ENCODE data around the gene VEGFB.

Gene VEGFB

DNA sequence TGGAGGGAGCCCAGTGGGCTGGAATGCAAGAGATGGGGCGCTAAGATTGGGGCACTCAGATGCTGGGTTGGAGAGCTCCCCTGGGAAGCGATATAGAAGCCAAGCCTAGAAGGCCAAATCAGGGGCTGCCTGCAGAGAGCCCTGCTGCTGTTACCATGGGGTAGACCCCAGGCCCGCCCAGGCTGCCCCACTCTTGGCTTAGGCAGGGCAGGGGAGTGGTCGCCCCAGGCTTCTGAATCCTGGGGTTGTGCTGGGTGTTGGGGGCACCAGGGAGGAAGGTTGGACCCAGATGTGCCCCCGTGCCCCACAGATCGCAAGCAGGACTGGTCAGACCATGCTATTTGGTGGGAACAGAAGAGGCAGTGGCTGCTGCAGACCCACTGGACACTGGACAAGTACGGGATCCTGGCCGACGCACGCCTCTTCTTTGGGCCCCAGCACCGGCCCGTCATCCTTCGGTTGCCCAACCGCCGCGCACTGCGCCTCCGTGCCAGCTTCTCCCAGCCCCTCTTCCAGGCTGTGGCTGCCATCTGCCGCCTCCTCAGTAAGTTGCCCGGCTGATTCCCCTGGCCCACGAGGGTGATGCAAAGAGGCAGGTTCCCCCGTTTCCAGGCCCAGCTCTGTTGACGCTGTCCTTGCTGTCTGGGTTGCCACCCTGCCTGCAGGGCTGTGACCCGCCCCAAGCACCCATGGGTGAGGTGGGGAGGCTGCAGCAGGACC lies 23.9 kb upstream of the VEGFB start:
- DNase-seq: no peak

DNA sequence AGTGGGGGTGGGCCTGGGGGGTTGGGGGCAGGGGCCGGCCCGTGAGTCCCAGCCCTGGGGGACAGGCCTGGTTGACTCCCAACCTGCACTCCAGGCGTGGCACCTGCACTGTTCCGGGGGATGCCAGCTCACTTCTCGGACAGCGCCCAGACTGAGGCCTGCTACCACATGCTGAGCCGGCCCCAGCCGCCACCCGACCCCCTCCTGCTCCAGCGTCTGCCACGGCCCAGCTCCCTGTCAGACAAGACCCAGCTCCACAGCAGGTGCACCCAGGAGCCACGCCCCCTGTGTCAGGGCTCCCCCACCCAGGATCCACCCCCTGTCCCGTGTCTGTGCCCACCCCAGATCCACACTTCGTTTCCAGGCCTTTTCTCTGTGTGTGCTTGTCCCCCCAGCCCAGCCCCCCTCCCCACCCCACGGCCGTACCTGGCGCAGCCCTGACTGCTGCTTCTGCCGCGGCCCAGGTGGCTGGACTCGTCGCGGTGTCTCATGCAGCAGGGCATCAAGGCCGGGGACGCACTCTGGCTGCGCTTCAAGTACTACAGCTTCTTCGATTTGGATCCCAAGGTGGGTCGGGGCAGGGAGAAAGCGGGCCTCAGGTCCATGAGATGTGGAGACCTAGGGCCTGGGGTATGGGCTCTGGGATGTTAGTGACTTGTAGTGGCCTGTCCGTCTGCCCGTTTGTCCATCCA lies 23.1 kb upstream of the VEGFB start:
- DNase-seq: no peak

DNA sequence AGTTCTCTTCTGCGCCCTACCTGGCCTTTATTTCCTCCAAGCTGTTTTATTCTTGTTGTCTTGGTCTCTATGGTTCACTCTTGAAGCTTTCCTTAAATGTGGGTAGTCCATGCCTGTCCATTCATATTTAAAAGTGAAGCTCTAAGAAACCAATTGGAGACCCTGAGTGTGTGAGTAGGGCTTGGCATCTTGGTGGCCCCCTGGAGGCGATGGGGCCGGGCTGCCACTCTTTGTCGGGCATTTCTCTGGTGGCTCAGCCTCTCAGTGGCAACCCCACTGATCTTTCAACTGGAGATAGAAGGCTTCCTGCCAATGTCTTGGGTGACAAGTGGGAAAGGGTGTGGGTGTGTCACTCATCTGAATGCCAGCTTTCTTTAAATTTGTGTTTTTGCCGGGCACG lies 17.5 kb upstream of the VEGFB start:
- DNase-seq: no peak

DNA sequence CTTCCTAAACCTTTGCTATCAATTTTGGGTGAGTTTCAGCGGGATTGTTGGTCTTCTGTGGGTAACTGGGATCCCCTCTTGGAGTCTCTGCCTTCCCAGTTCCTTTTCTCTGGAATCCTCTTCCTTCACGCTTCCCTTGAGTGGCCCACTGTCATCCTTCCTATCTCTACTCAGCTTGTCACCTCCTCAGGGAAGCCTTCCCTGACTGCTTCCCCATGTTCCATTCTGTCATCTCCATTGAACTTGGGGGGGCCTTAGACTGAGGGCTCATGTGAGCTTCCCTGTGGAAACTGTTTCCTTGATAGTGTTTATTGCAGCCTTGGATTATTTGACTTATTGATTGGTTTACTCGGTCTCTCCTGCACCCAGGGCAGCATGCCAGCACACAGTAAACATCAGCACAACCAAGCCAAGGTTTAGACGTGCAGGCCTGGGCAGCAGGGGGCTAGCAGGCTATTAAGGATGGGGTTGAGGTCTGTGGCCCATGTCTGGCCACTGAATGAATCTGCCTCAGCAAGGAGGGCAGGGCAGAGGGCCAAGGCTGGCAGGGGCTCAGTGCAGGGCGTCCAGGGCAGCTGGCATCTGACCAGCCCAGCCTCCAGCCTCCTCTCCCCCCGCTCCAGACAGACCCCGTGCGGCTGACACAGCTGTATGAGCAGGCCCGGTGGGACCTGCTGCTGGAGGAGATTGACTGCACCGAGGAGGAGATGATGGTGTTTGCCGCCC lies 15.6 kb upstream of the VEGFB start:
- DNase-seq: peak in 3 of 56 donors; percentile 25 to 63 (median 34)

DNA sequence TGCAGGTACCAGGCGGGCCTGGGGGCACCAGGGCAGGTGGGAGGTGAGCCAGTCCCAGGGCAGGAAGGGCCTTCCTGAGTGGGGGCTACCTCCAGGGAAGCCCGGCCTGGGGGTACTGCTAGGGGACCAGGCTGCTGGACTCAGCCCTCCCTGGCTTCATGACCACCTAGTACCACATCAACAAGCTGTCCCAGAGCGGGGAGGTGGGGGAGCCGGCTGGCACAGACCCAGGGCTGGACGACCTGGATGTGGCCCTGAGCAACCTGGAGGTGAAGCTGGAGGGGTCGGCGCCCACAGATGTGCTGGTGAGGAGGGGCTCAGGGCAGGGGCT lies 15.1 kb upstream of the VEGFB start:
- DNase-seq: no peak

DNA sequence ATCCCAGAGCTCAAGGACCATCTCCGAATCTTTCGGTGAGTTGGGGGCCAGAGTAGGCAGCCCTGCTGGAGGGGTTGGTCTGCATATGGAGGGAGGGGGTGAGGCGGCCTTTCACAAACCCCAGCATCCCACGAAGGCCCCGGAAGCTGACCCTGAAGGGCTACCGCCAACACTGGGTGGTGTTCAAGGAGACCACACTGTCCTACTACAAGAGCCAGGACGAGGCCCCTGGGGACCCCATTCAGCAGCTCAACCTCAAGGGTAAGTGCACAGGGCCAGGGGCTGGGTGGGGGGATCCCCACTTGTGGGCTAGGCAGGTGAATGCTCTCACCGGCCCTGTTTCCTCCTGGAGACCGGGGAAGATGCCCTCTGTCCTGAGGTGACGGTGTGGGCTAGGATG lies 14.6 kb upstream of the VEGFB start:
- no peak for DNase-seq

DNA sequence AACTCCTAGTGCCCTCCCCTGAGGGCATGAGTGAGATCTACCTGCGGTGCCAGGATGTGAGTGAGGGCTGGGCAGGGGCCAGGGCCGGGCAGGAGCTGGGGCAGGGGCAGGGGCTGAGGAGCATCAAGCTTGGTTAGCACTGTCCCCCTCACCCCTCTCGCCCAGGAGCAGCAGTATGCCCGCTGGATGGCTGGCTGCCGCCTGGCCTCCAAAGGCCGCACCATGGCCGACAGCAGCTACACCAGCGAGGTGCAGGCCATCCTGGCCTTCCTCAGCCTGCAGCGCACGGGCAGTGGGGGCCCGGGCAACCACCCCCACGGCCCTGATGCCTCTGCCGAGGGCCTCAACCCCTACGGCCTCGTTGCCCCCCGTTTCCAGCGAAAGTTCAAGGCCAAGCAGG lies 14.1 kb upstream of the VEGFB start:
- no peak for DNase-seq

DNA sequence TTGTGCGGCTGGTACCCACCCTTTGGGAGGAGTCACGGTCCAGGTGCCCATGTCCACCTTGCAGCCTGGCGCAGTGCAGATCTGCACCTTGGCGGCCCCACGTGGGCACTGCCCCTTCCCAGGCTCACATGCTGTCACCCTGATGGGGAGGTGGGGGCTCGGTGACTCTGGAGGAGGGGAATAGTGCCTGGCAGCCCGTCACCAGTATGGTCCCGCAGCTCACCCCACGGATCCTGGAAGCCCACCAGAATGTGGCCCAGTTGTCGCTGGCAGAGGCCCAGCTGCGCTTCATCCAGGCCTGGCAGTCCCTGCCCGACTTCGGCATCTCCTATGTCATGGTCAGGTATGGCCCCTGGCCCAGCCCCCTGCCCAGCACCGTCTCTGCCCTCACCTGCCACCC lies 13.6 kb upstream of the VEGFB start:
- DNase-seq: no peak

DNA sequence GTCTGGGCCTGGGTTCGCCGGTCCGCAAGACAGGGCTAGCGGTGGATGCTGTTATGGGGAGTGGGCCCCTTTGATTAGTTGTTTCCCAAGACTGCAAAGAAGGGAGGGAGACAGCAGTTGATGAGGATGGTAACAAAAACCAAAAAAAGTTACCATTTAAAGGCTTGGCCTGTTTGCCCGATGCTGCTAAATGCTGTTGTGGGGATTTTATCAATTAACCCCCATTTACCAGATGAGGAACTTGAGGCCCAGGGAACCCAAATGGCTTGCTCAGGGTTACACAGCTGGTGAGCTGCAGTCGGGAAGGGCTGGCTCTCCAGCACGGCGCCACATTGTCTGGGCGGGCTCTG lies 11.8 kb upstream of the VEGFB start:
- DNase-seq: no peak

DNA sequence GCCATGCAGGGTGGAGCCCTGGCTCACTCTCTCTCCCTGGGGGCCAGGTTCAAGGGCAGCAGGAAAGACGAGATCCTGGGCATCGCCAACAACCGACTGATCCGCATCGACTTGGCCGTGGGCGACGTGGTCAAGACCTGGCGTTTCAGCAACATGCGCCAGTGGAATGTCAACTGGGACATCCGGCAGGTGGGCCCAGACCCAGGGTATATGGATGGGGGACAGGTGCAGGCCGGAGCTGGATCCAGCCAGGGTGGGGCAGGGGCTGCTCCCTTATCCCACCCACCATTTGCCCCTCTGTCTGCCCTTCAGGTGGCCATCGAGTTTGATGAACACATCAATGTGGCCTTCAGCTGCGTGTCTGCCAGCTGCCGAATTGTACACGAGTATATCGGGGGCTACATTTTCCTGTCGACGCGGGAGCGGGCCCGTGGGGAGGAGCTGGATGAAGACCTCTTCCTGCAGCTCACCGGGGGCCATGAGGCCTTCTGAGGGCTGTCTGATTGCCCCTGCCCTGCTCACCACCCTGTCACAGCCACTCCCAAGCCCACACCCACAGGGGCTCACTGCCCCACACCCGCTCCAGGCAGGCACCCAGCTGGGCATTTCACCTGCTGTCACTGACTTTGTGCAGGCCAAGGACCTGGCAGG lies 11.3 kb upstream of the VEGFB start:
- no peak for DNase-seq

DNA sequence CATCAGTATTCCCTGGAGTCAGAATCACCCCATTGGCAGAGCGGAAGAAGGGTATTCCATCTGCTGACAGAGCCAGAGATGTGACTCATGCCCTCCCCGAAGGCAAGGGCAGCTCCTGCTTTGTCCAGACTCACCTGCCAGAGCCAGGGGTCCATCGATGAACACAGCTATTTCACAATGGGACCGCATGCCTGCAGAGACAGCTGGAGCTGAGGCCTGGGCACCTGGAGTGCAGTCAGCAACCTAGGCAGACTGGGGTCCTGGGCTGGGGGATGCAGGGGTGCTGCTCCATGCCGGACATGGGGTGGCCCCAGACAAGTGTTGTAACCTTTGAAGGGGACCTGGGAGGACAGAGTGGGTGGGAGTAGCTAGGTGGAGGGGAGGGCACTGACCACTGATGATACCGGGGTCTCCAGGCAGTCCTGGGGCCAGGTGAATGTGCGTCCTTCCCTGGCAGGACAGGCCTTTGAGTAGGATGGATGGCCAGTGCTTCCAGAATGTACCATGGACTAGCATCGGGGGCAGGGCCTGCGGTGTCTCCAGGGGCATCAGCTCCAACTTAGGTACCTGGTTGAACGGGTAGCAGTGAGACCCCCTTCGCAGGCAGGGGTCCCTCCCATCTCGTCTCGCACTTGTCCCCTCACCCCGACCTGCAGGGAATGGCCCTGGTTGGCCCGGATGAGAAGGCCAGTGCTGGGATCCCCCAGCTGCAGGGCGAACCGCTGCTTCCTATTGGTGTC lies 10.1 kb upstream of the VEGFB start:
- no peak for DNase-seq

DNA sequence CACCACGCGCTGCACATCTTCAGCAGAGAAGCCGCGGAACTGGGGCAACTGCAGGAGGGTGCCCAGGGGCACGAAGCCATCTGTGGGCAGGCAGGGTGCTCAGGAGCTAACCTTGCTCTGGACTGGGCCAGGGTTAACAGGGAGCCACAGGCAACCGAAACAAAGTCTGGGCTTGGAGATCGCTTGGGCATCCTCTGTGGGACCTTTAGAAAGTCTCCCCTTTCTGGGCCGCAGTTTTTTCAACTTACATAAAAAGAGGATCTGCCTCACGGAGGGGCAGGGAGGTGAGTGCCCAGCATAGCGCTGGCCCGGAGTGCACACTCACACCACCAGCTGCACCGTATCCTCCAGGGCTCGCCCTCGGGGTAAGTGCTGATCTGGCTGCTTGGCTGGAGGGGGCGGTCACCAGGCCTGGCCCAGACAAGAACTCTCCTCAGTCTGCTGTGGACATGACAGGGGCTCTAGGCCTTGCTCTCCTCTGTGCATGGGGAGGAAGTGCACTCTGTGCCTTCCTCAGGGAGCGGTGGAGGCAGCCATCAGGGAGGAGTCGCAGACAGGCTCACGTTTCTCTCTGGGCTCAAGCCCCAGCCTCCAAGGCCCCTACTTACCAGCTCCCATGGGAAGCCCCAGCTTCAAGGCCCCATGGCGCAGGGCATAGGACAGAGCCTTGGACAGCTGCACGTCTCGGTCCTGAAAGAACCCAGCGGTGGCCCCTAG lies 9.3 kb upstream of the VEGFB start:
- DNase-seq: no peak

DNA sequence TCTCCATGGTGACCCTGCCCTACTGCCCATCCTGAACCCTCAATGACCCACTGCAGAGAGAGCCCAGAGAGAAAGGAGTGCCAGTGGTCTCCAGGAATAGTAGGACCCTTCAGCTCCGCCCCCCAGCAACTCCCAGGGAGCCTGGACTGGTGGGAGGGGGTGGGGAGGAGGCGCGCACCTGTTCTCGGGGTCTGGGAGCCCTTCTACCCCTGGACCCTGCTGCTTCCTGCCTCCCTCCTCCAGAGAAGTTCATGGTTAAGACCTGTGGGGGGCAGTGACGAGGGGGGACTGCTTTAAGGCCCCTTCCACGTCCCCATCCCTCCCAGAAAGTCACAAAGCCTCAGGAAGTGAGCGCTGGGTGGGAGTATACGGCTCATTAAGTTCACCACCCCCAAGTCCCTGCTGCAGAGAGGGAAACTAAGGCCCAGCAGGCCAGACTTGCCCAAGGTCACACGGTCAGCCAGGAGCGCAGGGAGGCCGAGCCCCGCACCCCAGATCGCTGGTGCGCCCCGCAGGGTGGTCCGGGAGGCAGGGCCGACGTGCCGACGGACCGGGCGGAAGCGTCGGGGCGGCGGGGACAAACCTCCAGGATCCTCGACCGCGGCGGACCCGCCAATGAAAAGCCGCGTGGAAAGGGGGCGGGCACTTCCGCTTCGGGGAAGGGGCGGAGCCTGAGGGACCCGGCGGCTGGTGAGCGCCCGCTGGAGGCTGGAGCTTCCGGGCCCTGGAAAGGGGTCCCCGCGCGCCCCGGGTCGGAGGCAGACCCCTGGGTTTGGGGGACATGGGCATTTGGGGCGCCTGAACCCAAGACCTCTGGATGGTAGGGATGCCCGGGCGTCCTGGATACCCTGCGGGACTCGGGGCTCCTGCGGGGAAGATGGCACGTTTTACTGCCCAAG lies 8.5 kb upstream of the VEGFB start, which contains the start of the genes NUDT22 and TRPT1:
Gene NUDT22 (plus strand): TSS at position 667 of the 899 bp plus-strand sequence. CDS start 379 bp downstream, outside the sequence.
Gene TRPT1 (minus strand): TSS at position 579 of the 899 bp plus-strand sequence. CDS start 326 bp downstream, at position 253.
- DNase-seq: peak in 55 of 56 donors; percentile 53 to 94 (median 82)

DNA sequence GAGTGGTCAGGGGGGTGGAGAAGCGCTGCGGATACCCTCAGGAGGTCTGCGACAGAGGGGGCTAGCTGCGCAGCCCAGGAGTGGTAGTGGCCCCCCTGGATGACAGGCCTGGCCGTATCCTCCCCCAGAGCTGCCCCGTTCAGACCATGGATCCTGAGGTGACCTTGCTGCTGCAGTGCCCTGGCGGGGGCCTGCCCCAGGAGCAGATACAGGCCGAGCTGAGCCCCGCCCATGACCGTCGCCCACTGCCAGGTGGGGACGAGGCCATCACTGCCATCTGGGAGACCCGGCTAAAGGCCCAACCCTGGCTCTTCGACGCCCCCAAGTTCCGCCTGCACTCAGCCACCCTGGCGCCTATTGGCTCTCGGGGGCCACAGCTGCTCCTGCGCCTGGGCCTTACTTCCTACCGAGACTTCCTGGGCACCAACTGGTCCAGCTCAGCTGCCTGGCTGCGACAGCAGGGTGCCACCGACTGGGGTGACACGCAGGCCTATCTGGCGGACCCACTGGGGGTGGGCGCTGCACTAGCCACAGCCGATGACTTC lies 7.8 kb upstream of the VEGFB start:
- peak in 8 of 56 donors; percentile 21 to 61 (median 42) for DNase-seq

DNA sequence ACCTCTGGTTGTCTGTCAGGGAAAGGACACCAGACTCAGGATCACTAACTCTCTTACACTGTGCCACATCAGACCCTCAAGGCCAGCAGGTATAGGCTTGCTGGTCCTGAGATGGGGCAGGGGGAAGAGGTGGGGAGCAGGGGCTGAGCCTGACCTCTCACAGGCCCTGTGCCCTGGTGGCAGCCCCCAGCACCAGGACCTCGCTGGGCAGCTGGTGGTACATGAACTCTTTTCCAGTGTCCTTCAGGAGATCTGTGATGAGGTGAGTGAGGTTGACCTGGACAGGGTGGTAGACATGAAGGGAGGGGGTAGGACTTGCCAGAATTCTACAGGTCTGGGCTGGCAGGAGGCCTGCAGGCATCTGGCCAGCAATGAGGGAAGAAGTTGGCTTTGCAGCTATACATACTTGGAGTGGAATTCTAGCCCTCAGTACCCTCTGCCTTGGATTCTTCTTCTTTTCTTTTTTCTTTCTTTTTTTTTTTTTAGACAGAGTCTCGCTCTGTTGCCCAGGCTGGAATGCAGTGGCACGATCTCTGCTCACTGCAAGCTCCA lies 6.9 kb upstream of the VEGFB start:
- no peak for DNase-seq

DNA sequence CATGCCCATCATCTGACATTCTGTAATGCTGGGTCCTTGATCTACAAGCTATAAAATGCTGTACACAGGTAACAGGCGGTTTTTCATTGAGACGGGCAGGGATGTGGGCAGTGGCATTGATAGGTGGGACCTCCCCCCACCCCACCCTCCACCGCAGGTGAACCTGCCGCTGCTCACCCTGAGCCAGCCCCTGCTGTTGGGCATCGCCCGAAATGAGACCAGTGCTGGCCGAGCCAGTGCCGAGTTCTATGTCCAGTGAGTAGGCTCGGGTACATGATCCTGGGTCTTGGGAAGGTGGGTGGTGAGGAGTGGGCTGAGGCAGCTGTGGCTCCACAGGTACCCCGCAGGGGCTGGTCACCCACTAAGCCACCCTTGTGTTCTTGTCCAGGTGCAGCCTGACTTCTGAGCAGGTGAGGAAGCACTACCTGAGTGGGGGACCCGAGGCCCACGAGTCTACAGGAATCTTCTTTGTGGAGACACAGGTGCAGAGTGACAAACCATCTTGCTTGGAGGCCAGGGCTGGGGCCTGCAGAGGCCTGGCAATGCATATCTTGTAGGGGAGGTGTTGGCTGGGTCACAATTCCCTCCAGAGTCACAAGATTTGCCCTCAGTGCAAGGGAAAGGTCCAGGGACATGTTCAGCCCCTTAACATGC lies 5.2 kb upstream of the VEGFB start:
- DNase-seq: no peak

DNA sequence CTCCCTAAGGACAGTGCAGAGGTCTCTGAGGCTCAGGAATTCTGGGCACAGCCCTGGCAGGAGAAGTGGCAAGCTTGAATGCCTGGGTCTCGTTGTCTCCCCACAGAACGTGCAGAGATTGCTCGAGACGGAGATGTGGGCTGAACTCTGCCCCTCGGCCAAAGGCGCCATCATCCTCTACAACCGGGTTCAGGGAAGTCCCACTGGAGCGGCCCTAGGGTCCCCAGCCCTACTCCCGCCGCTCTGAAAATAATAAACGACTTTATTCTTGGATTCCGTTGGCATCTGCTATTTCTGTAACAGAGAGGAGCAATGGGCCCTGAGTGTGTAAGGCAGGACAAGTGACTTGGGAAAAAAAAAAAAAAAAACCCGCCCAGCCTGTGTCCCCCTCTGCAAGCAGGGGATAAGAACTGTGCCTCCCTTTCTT lies 4.6 kb upstream of the VEGFB start:
- DNase-seq: no peak
